CD4-positive, alpha-beta T cell (primary cell): ENCODE measurements around the gene CANX. TPM values are rescaled to one million over a fixed set of nuclear protein-coding genes. Genes with fewer than 3 reads are reported as not detected.

ENCODE experiments used
- ATAC-seq: fragments of 200-7000 bp; cut with Tn5 transposase; one replicate; pipeline ENCODE4 v1.10.0; 2022; ENCODE audit warnings: mild to moderate bottlenecking; ENCODE audit not compliant: poor library complexity
- CTCF ChIA-PET: fragments of 350-600 bp; sonication (Branson Sonifier 250); formaldehyde crosslinking; loops from one replicate; lab custom pipeline; 2021; ENCODE audit warnings: antibody characterized with exemption, inconsistent platforms; lab: Charles Lee
- POLR2A ChIA-PET: fragments of 350-600 bp; sonication (Branson Sonifier 250); formaldehyde crosslinking; loops from one replicate; lab custom pipeline; 2021; ENCODE audit warnings: antibody characterized with exemption, inconsistent platforms; lab: Charles Lee
- DNase-seq, 14 experiments: peaks; one replicate each; pipeline ENCODE4 v3.0.0-alpha.2; 2013 to 2020; ENCODE audit warnings: mixed read lengths in 2 of 14
- H3K27ac ChIP-seq, 2 donors: one replicate each; pipeline versions ENCODE4 v1.5.1 to v1.7.0; 2013; ENCODE audit warnings: low read length in 2 of 2, low read depth in 1 of 2, mild to moderate bottlenecking in 1 of 2
- H3K27me3 ChIP-seq, 2 experiments: 1 replicate in 1 of 2; 2 replicates in 1 of 2; pipeline versions ENCODE4 v1.6.1 to v1.7.0; 2013; ENCODE audit warnings: low read length in 2 of 2, control low read depth in 1 of 2, mild to moderate bottlenecking in 1 of 2, moderate library complexity in 1 of 2; ENCODE audit not compliant: insufficient read depth in 2 of 2, control insufficient read depth in 1 of 2
- H3K36me3 ChIP-seq: one replicate; pipeline ENCODE4 v1.6.1; 2013; ENCODE audit warnings: low read length, control low read depth; ENCODE audit not compliant: insufficient read depth
- H3K4me1 ChIP-seq: one replicate; pipeline ENCODE4 v1.6.1; 2013; ENCODE audit warnings: low read length, control low read depth; ENCODE audit not compliant: insufficient read depth
- H3K4me3 ChIP-seq: one replicate; pipeline ENCODE4 v1.5.1; 2013; ENCODE audit warnings: mild to moderate bottlenecking, low read length, moderate library complexity
- H3K9me3 ChIP-seq, 2 experiments: 1 replicate in 1 of 2; 2 replicates in 1 of 2; pipeline versions ENCODE4 v1.6.1 to v1.7.0; 2013; ENCODE audit warnings: low read length in 2 of 2, mild to moderate bottlenecking in 2 of 2, control low read depth in 1 of 2, moderate library complexity in 1 of 2; ENCODE audit not compliant: control insufficient read depth in 1 of 2, insufficient read depth in 1 of 2
- H3K27ac Mint-ChIP-seq: one replicate; pipeline ENCODE4 v1.8.0; 2020; ENCODE audit warnings: mixed read lengths
- H3K27me3 Mint-ChIP-seq: one replicate; pipeline ENCODE4 v1.8.0; 2021; ENCODE audit warnings: mixed read lengths
- H3K36me3 Mint-ChIP-seq: one replicate; pipeline ENCODE4 v1.8.0; 2021; ENCODE audit warnings: low read depth, mixed read lengths
- H3K4me1 Mint-ChIP-seq: one replicate; pipeline ENCODE4 v1.8.0; 2021; ENCODE audit warnings: low read depth, mixed read lengths
- H3K4me3 Mint-ChIP-seq: one replicate; pipeline ENCODE4 v1.8.0; 2020; ENCODE audit warnings: mild to moderate bottlenecking, mixed read lengths
- H3K9me3 Mint-ChIP-seq: one replicate; pipeline ENCODE4 v1.8.0; 2020; ENCODE audit warnings: mixed read lengths
- intact Hi-C, 2 experiments: fragments of 100-400 bp; cut with DNase I in 1 of 2; cut with micrococcal nuclease in 1 of 2; formaldehyde crosslinking; loops; one replicate each; pipeline versions ENCODE4 v1.15.1 to v1.9.0; 2023 to 2025; cut with DNase I, micrococcal nuclease
- total RNA-seq, 174 experiments: library from RNA in 2 of 174; stranded (reverse) in 2 of 174; gene quantifications; one replicate each; pipeline ENCODE4 v1.2.3 and lab custom pipeline; 2021 to 2026
- TF ChIP-seq, protein P1 (sequence below): fragments of 200-600 bp; IDR thresholded peaks from one replicate; pipeline ENCODE4 v1.8.0; 2022; ENCODE audit warnings: antibody characterized with exemption, mild to moderate bottlenecking

Gene CANX
- total RNA-seq, 2 experiments from 2014 or later, result 150 to 152 TPM

- ATAC-seq (no peak), DNase-seq (no peak)
- H3K27me3 Mint-ChIP-seq, result no peaks in the 10 kb centered on the region
- peaks cover 78% of the 10 kb centered on the region for H3K36me3 ChIP-seq
- no peak overlapping the region for H3K27ac Mint-ChIP-seq
- no peak overlapping the region for H3K4me3 ChIP-seq
- no peak overlapping the region for H3K4me3 Mint-ChIP-seq
- peaks cover 13% of the 10 kb centered on the region for H3K4me1 Mint-ChIP-seq
- POLR2A ChIA-PET, result no interaction called here
- H3K27me3 ChIP-seq, result no peaks in the 10 kb centered on the region
- H3K27ac ChIP-seq, result no peak overlapping the region
- H3K36me3 Mint-ChIP-seq, result peaks cover 80% of the 10 kb centered on the region
- intact Hi-C loops, result no loop called here
- TF ChIP-seq, protein P1, sequence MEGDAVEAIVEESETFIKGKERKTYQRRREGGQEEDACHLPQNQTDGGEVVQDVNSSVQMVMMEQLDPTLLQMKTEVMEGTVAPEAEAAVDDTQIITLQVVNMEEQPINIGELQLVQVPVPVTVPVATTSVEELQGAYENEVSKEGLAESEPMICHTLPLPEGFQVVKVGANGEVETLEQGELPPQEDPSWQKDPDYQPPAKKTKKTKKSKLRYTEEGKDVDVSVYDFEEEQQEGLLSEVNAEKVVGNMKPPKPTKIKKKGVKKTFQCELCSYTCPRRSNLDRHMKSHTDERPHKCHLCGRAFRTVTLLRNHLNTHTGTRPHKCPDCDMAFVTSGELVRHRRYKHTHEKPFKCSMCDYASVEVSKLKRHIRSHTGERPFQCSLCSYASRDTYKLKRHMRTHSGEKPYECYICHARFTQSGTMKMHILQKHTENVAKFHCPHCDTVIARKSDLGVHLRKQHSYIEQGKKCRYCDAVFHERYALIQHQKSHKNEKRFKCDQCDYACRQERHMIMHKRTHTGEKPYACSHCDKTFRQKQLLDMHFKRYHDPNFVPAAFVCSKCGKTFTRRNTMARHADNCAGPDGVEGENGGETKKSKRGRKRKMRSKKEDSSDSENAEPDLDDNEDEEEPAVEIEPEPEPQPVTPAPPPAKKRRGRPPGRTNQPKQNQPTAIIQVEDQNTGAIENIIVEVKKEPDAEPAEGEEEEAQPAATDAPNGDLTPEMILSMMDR, result no peak
- no peaks in the 10 kb centered on the region for H3K9me3 ChIP-seq
- H3K9me3 Mint-ChIP-seq, result no peaks in the 10 kb centered on the region
- peaks cover 6% of the 10 kb centered on the region for H3K4me1 ChIP-seq
- CTCF ChIA-PET, result interaction anchor here (0.7 kb wide), 1 partner anchor 11 kb away, joined by 4 read pairs; no protein-coding TSS in a partner anchor
These were observed 28.3 kb downstream of the CANX start for GRCh38 chr5:179727106-179727505.

GRCh38 chr5:179729303-179729702 lies 30.5 kb downstream of the CANX start:
- CTCF ChIA-PET, result no interaction called here
- no peak overlapping the region for H3K27ac ChIP-seq

DNA sequence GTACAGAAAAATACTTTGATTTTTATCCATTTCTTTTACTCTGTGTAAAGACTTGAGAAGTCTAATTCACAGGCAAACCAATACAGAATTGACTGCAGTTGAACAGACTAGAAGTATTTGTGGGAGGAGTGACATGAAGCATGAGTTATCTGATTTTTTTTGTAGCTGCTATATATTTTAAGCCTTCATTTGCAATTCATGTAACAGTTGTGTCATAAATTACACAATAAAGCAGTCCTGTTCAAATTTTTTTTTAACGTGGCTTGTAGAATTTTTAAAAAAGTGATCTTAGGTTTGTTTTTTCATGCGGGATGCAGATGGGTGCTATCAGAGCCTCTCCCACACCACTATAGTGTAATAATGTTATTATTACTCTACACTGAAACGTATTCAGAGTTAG lies 31.0 kb downstream of the CANX start:
- DNase-seq (no peak), ATAC-seq (no peak)
- Mint-ChIP-seq H3K27me3 (no peaks in the 10 kb centered on the region), H3K27ac (peak overlapping the region; percentile 84), H3K4me1 (peaks cover 30% of the 10 kb centered on the region), H3K9me3 (no peaks in the 10 kb centered on the region), H3K36me3 (peaks cover 66% of the 10 kb centered on the region), H3K4me3 (no peak overlapping the region)
- intact Hi-C loops, result loop anchor here (5.0 kb wide), 3 partner anchors 52 to 178 kb away; partner anchors contain the start of genes HNRNPH1 (in 1 of the 2) and TBC1D9B (in 1 of the 2)
- Histone ChIP-seq H3K27me3 (no peaks in the 10 kb centered on the region), H3K4me3 (no peak overlapping the region), H3K4me1 (peaks cover 18% of the 10 kb centered on the region), H3K36me3 (peaks cover 52% of the 10 kb centered on the region), H3K9me3 (no peaks in the 10 kb centered on the region), H3K27ac (no peak overlapping the region)
- ChIA-PET CTCF (no interaction called here), POLR2A (interaction anchor here (0.7 to 1.3 kb wide), 3 partner anchors 9 to 106 kb away, joined by 3 to 4 read pairs (median 3); partner anchors contain the start of gene HNRNPH1)
- TF ChIP-seq, protein P1, result no peak

More at GRCh38 chr5:179729303-179729702, 30.5 kb downstream of the CANX start:
- Histone ChIP-seq H3K4me1 (peaks cover 14% of the 10 kb centered on the region), H3K27me3 (no peaks in the 10 kb centered on the region), H3K4me3 (no peak overlapping the region), H3K36me3 (peaks cover 56% of the 10 kb centered on the region), H3K9me3 (no peaks in the 10 kb centered on the region)
- H3K27me3 Mint-ChIP-seq, result no peaks in the 10 kb centered on the region
- POLR2A ChIA-PET, result interaction anchor here (1.1 to 1.3 kb wide), 2 partner anchors 26 to 106 kb away, joined by 3 to 4 read pairs; partner anchors contain the start of gene HNRNPH1
- H3K27ac Mint-ChIP-seq, result peak overlapping the region; percentile 84
- TF ChIP-seq, protein P1, result no peak
- intact Hi-C loops, result no loop called here
- H3K4me3 Mint-ChIP-seq, result no peak overlapping the region
- H3K9me3 Mint-ChIP-seq, result no peaks in the 10 kb centered on the region
- H3K36me3 Mint-ChIP-seq, result peaks cover 69% of the 10 kb centered on the region
- DNase-seq (no peak), ATAC-seq (no peak)
- peaks cover 26% of the 10 kb centered on the region for H3K4me1 Mint-ChIP-seq
